Measurements from ENCODE around the gene TCOF1. TPM values are rescaled to one million over a fixed set of nuclear protein-coding genes. Genes with fewer than 3 reads are reported as not detected.

Gene TCOF1
- total and polyA plus RNA-seq, 2 experiments from 2014 or later, result 86.8 to 165 TPM

DNA sequence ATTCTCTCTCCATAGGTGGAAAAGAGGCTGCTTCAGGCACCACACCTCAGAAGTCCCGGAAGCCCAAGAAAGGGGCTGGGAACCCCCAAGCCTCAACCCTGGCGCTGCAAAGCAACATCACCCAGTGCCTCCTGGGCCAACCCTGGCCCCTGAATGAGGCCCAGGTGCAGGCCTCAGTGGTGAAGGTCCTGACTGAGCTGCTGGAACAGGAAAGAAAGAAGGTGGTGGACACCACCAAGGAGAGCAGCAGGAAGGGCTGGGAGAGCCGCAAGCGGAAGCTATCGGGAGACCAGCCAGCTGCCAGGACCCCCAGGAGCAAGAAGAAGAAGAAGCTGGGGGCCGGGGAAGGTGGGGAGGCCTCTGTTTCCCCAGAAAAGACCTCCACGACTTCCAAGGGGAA lies 38.8 kb downstream of the TCOF1 start:
- H3K4me3 Mint-ChIP-seq, result no peak overlapping the region
- H3K4me3 ChIP-seq, result no peak overlapping the region
- H3K36me3 Mint-ChIP-seq (ENCODE audit: low read depth), result peaks cover 93% of the 10 kb centered on the region
- H3K4me1 ChIP-seq (ENCODE audit: insufficient read depth), result no peaks in the 10 kb centered on the region
- H3K79me2 ChIP-seq (replicated peaks; ENCODE audit: insufficient read depth), result no peaks in the 10 kb centered on the region
- no peak overlapping the region for H3K27ac ChIP-seq (ENCODE audit: low read depth)
- no peak overlapping the region for H3K4me2 ChIP-seq
- H4K20me1 ChIP-seq (replicated peaks; ENCODE audit: insufficient read depth), result peaks cover 7% of the 10 kb centered on the region; the same call in 1 of the 2 replicates
- H3K9me2 ChIP-seq (ENCODE audit: insufficient read depth), result no peaks in the 10 kb centered on the region
- no peaks in the 10 kb centered on the region for H3K9me3 Mint-ChIP-seq
- ATAC-seq (no peak), DNase-seq (ENCODE audit: low spot score) (no peak)
- TF ChIP-seq ZNF462 (CRISPR knock-in tag; IDR thresholded peaks at IDR 0.05), result no peak
- TF ChIP-seq EZH2phosphoT487 (IDR thresholded peaks at IDR 0.05; ENCODE audit: unreplicated experiment), result no peak
- no peak for TF ChIP-seq REST (IDR thresholded peaks at IDR 0.05; ENCODE audit: unreplicated experiment)
- no peak for TF ChIP-seq POLR2AphosphoS5 (IDR thresholded peaks at IDR 0.05; ENCODE audit: low read depth)
- TF ChIP-seq ETS1 (IDR thresholded peaks at IDR 0.05), result no peak
- TF ChIP-seq NANOG (IDR thresholded peaks at IDR 0.05; ENCODE audit: borderline replicate concordance), result no peak
- no peak for TF ChIP-seq CREB1 (CRISPR knock-in tag; IDR thresholded peaks at IDR 0.05; ENCODE audit: low read depth)
- TF ChIP-seq EZH2 (IDR thresholded peaks at IDR 0.05; ENCODE audit: low read depth, unreplicated experiment), result no peak
- no peak for TF ChIP-seq STAT1 (IDR thresholded peaks at IDR 0.05; ENCODE audit: unreplicated experiment)
- TF ChIP-seq JUNB (IDR thresholded peaks at IDR 0.05; ENCODE audit: unreplicated experiment), result no peak
- TF ChIP-seq ZNF114 (CRISPR knock-in tag; IDR thresholded peaks at IDR 0.05), result no peak
- TF ChIP-seq CTCF (conservative IDR thresholded peaks at IDR 0.05; ENCODE audit: low read depth in 2 of 2), result no peak
- TF ChIP-seq ZNF331 (CRISPR knock-in tag; IDR thresholded peaks at IDR 0.05; ENCODE audit: low read depth), result no peak
- 0 out of 2 replicates have a peak, but pooled peaks cover 5% of the 10 kb centered on the region for H3F3A ChIP-seq (replicated peaks; ENCODE audit: low read depth)
- H3K27me3 ChIP-seq (ENCODE audit: insufficient read depth), result no peaks in the 10 kb centered on the region
- H3K27me3 Mint-ChIP-seq (ENCODE audit: insufficient read depth, low read depth, poor library complexity), result peaks cover 7% of the 10 kb centered on the region
- H3K27ac Mint-ChIP-seq, result no peak overlapping the region
- H2AFZ ChIP-seq, result no peak overlapping the region
- H3K4me1 Mint-ChIP-seq, result no peaks in the 10 kb centered on the region; the same call in 2 of the 3 replicates
- H3K36me3 ChIP-seq (ENCODE audit: insufficient read depth), result peaks cover 34% of the 10 kb centered on the region

Measured in GM23338 (cell line).